ENCODE results near the gene KCNMA1. TPM values are rescaled to one million over a fixed set of nuclear protein-coding genes. Genes with fewer than 3 reads are reported as not detected.

KCNMA1 gene
- total RNA-seq, 2 donors from 2014 or later, result 5.9 to 9.3 TPM

DNA sequence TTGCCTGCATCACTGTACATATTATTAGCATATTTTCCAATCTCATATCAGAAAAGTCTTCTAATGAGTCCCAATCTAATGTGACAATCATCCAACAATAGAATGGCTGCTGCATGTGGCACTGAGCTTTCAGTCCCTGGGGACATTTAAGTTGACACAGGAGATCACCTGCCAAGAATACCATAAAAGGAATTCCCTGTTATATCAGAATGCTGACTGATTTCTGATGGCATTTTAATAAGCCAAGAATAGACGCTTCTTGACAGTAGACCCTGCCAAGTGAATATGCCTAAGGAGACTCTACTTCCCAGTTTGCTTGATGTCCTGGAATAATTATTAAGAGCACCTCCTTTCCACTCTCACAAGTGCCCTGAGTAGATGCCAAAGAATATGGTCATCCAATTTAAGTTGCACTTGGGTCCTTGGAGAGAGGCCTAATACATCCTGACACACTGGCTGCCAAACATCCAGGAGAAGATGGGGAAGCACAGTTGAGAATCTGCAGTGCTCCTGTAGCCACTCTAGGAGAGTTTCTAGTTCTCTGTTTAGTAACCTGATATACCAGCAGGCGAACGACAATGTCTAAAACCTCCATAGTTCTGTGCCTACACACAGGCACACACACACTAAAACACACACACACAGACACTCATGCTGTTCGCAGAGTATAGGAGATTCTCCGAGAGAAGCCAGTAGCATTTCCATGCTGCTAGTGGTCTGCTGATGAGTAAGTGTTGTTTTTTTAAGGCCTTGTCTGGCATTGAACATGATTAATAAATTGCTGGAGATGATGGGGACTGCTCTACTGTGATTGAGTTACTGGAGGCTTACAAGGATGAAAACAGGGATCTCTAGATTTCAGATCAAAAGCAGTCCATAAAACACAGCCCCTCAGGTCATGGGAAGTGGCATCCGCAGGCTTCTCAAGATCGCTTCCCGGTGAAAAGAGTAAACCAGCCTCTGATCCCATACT lies 369.6 kb downstream of the KCNMA1 start:
- ATAC-seq, result no peak
- no peaks in the 10 kb centered on the region for H3K9me3 ChIP-seq
- DNase-seq, result no peak
- H3K27ac ChIP-seq, result no peak overlapping the region
- TF ChIP-seq POLR2A (IDR thresholded peaks at IDR 0.05), result no peak
- TF ChIP-seq, protein P1, sequence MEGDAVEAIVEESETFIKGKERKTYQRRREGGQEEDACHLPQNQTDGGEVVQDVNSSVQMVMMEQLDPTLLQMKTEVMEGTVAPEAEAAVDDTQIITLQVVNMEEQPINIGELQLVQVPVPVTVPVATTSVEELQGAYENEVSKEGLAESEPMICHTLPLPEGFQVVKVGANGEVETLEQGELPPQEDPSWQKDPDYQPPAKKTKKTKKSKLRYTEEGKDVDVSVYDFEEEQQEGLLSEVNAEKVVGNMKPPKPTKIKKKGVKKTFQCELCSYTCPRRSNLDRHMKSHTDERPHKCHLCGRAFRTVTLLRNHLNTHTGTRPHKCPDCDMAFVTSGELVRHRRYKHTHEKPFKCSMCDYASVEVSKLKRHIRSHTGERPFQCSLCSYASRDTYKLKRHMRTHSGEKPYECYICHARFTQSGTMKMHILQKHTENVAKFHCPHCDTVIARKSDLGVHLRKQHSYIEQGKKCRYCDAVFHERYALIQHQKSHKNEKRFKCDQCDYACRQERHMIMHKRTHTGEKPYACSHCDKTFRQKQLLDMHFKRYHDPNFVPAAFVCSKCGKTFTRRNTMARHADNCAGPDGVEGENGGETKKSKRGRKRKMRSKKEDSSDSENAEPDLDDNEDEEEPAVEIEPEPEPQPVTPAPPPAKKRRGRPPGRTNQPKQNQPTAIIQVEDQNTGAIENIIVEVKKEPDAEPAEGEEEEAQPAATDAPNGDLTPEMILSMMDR (IDR thresholded peaks at IDR 0.05), result no peak
- no peak overlapping the region for H3K4me3 ChIP-seq
- H3K27me3 ChIP-seq, result no peaks in the 10 kb centered on the region
- intact Hi-C loops (cut with DNase I), result no loop called here
- H3K36me3 ChIP-seq (replicated peaks in 1 of 2; ENCODE audit: insufficient read depth in 1 of 2, low read depth in 2 of 2), result no peaks in the 10 kb centered on the region
- WGBS, 2 donors, result 84% methylated on average over 8 of the region's 8 CpGs
- H3K4me1 ChIP-seq, result peaks cover 4% of the 10 kb centered on the region

DNA sequence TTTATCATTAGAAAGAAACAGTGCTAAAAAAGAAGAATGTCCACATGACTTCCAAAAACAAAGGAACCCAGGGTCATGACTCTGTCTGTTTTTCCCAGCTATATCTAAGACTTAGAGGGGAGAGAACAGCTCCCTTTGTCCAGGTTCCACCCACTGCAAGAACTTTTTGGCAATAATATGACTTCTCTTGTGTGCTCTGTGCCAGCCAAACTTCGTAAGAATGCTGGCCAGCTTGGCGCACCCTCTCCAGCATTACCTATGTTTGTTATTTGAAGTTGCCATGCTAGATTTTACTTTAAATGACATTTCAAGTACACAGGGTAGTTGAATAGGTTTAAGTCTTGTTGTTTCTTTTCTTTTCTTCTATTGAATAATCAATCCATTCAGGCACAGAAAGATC lies 371.4 kb downstream of the KCNMA1 start:
- intact Hi-C loops (cut with DNase I), result no loop called here
- WGBS, 2 donors, result 24 to 57% methylated on average over 2 of the region's 2 CpGs
- Histone ChIP-seq H3K4me1 (peaks cover 4% of the 10 kb centered on the region), H3K4me3 (no peak overlapping the region), H3K27ac (no peak overlapping the region), H3K27me3 (no peaks in the 10 kb centered on the region), H3K9me3 (no peaks in the 10 kb centered on the region), H3K36me3 (replicated peaks in 1 of 2; ENCODE audit: insufficient read depth in 1 of 2, low read depth in 2 of 2) (no peaks in the 10 kb centered on the region)
- TF ChIP-seq POLR2A (IDR thresholded peaks at IDR 0.05), result no peak
- TF ChIP-seq, protein P1 (IDR thresholded peaks at IDR 0.05), result no peak
- ATAC-seq (no peak), DNase-seq (peak in 3 of 4 donors; percentile 15 to 69 (median 58))

DNA sequence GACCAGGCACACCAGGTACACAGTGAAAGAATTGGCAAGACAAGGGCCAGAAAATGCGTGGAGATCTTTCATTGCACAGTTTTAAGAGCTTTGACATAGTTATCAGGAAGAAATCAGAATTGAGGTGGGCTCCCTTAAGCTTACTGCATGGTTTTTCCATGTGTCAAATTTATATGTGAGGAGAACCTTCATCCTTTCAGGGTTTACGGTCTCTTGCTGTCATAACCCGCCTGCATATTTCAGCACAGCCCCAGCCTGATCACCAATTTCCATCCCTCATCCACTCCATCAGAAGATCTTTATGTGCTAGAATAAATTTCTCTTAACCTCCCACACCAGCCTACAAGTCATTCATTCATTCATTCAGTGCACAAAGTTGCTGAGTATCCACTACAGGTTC lies 373.1 kb downstream of the KCNMA1 start:
- Histone ChIP-seq H3K4me3 (no peak overlapping the region), H3K36me3 (replicated peaks in 1 of 2; ENCODE audit: insufficient read depth in 1 of 2, low read depth in 2 of 2) (no peaks in the 10 kb centered on the region), H3K9me3 (no peaks in the 10 kb centered on the region), H3K27ac (no peak overlapping the region), H3K4me1 (peaks cover 4% of the 10 kb centered on the region), H3K27me3 (no peaks in the 10 kb centered on the region)
- DNase-seq, result no peak
- no peak for ATAC-seq
- intact Hi-C loops (cut with DNase I), result no loop called here
- TF ChIP-seq, protein P1 (IDR thresholded peaks at IDR 0.05), result no peak
- TF ChIP-seq POLR2A (IDR thresholded peaks at IDR 0.05), result no peak
- 76 to 91% methylated on average over 3 of the region's 3 CpGs for WGBS, 2 donors

DNA sequence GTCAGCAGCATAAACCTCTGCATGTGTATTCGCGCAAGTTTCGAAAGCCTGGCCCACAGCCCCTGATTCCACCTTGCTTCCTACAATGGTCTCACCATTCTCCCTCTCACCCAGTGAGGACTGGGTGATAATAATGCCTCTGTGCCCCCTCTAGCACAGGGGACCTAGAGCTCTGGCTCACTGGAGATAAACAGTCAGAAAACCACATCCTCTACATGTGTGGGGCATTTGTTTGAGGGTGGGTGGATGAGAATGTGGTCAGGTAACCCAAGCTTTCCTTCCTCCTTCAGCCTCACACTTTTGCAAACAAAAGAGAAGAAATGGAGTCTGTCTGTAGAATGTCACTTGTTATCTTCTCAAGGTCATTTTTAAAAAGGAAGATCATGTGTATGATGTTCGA lies 373.5 kb downstream of the KCNMA1 start:
- H3K9me3 ChIP-seq, result no peaks in the 10 kb centered on the region
- no peak overlapping the region for H3K27ac ChIP-seq
- intact Hi-C loops (cut with DNase I), result no loop called here
- DNase-seq (no peak), ATAC-seq (no peak)
- no peak overlapping the region for H3K4me3 ChIP-seq
- TF ChIP-seq POLR2A (IDR thresholded peaks at IDR 0.05), result no peak
- TF ChIP-seq, protein P1 (IDR thresholded peaks at IDR 0.05), result no peak
- H3K27me3 ChIP-seq, result no peaks in the 10 kb centered on the region
- no peaks in the 10 kb centered on the region for H3K36me3 ChIP-seq (replicated peaks in 1 of 2; ENCODE audit: insufficient read depth in 1 of 2, low read depth in 2 of 2)
- WGBS, 2 donors, result 79 to 83% methylated on average over 4 of the region's 4 CpGs
- H3K4me1 ChIP-seq, result peaks cover 4% of the 10 kb centered on the region
